ENCODE data around the gene ZCCHC10. TPM values are rescaled to one million over a fixed set of nuclear protein-coding genes. Genes with fewer than 3 reads are reported as not detected.
"Not testable (repeated sequence)": the region's sequence is repeated elsewhere in the genome, so short reads cannot be mapped to it uniquely, and the experiment has no call there.

ZCCHC10 gene
- polyA plus RNA-seq, 4 donors, result 27.9 to 37.4 (median 33.9) TPM

GRCh38 chr5:133046560-133046959 is 20.2 kb upstream of the ZCCHC10 start:
- not testable (repeated sequence) for DNase-seq (ENCODE audit: low read depth in 4 of 4, low spot score in 3 of 4)

- no peak for DNase-seq (ENCODE audit: low read depth in 4 of 4, low spot score in 3 of 4)
Measured at GRCh38 chr5:133041910-133042309, 15.6 kb upstream of the ZCCHC10 start.

- no peak for DNase-seq (ENCODE audit: low read depth in 4 of 4, low spot score in 3 of 4)
Measured at GRCh38 chr5:133041157-133041784, 14.9 kb upstream of the ZCCHC10 start.

GRCh38 chr5:133036677-133037076 is 10.3 kb upstream of the ZCCHC10 start:
- not testable (repeated sequence) for DNase-seq (ENCODE audit: low read depth in 4 of 4, low spot score in 3 of 4)

- DNase-seq (ENCODE audit: low read depth in 4 of 4, low spot score in 3 of 4), result no peak
Measured at GRCh38 chr5:133035224-133035623, 8.9 kb upstream of the ZCCHC10 start.

GRCh38 chr5:133034064-133034463 is 7.7 kb upstream of the ZCCHC10 start:
- DNase-seq (ENCODE audit: low read depth in 4 of 4, low spot score in 3 of 4), result no peak

GRCh38 chr5:133032852-133033742 is 6.7 kb upstream of the ZCCHC10 start:
- DNase-seq (ENCODE audit: low read depth in 4 of 4, low spot score in 3 of 4), result no peak

GRCh38 chr5:133030343-133031005 is 4.1 kb upstream of the ZCCHC10 start:
- DNase-seq (ENCODE audit: low read depth in 4 of 4, low spot score in 3 of 4), result no peak

- no peak for DNase-seq (ENCODE audit: low read depth in 4 of 4, low spot score in 3 of 4)
Measured at GRCh38 chr5:133029416-133029815, 3.1 kb upstream of the ZCCHC10 start.

GRCh38 chr5:133026664-133027153 is 360 bp upstream of the ZCCHC10 start:
- no peak for DNase-seq (ENCODE audit: low read depth in 4 of 4, low spot score in 3 of 4)

GRCh38 chr5:133019471-133019870 is 6.9 kb downstream of the ZCCHC10 start:
- not testable (repeated sequence) for DNase-seq (ENCODE audit: low read depth in 4 of 4, low spot score in 3 of 4)

GRCh38 chr5:133017964-133018363 is 8.4 kb downstream of the ZCCHC10 start:
- DNase-seq (ENCODE audit: low read depth in 4 of 4, low spot score in 3 of 4), result no peak

- DNase-seq (ENCODE audit: low read depth in 4 of 4, low spot score in 3 of 4), result no peak
Measured at GRCh38 chr5:133015466-133015865, 10.9 kb downstream of the ZCCHC10 start.

- DNase-seq (ENCODE audit: low read depth in 4 of 4, low spot score in 3 of 4), result not testable (repeated sequence)
Measured at GRCh38 chr5:133008455-133008854, 17.9 kb downstream of the ZCCHC10 start.

- no peak for DNase-seq (ENCODE audit: low read depth in 4 of 4, low spot score in 3 of 4)
Measured at GRCh38 chr5:133006653-133007052, 19.7 kb downstream of the ZCCHC10 start.

- DNase-seq (ENCODE audit: low read depth in 4 of 4, low spot score in 3 of 4), result no peak
Measured at GRCh38 chr5:132999246-132999645, 27.1 kb downstream of the ZCCHC10 start.

- DNase-seq (ENCODE audit: low read depth in 4 of 4, low spot score in 3 of 4), result no peak
Measured at GRCh38 chr5:132998556-132998955, 27.8 kb downstream of the ZCCHC10 start.

- DNase-seq (ENCODE audit: low read depth in 4 of 4, low spot score in 3 of 4), result no peak
Measured at GRCh38 chr5:132996307-132996706, 30.0 kb downstream of the ZCCHC10 start.

GRCh38 chr5:132987531-132988408 is 38.6 kb downstream of the ZCCHC10 start:
- no peak for DNase-seq (ENCODE audit: low read depth in 4 of 4, low spot score in 3 of 4)

GRCh38 chr5:132982971-132983370 is 43.4 kb downstream of the ZCCHC10 start:
- DNase-seq (ENCODE audit: low read depth in 4 of 4, low spot score in 3 of 4), result not testable (repeated sequence)

All from right renal pelvis (tissue), 4 donors.